Gastroesophageal sphincter (tissue), 4 donors: ENCODE results near the gene OR6K6. TPM values are rescaled to one million over a fixed set of nuclear protein-coding genes. Genes with fewer than 3 reads are reported as not detected.

Experiments
- ATAC-seq: fragments of 150-250 bp; one replicate; pipeline ENCODE4 v1.9.1; 2016; ENCODE audit warnings: mild to moderate bottlenecking, moderate library complexity
- H3K27ac ChIP-seq, 4 donors: fragments of 200-600 bp; sonication (generic) in 3 of 4; 1 replicate in 3 of 4; 2 replicates in 1 of 4; pipeline ENCODE4 v1.5.1; 2016 to 2019
- H3K27me3 ChIP-seq: fragments of 200-600 bp; sonication (generic); one replicate; pipeline ENCODE4 v1.5.1; 2019
- H3K36me3 ChIP-seq, 2 donors: fragments of 200-600 bp; sonication (generic); one replicate each; pipeline ENCODE4 v1.5.1; 2019; ENCODE audit warnings: control low read depth in 1 of 2
- H3K4me1 ChIP-seq, 3 donors: fragments of 200-600 bp; sonication (generic); 1 replicate in 2 of 3; 2 replicates in 1 of 3; pipeline ENCODE4 v1.5.1; 2016 to 2019; ENCODE audit warnings: control low read depth in 2 of 3
- H3K4me3 ChIP-seq, 2 donors: fragments of 200-600 bp; sonication (generic); one replicate each; pipeline ENCODE4 v1.5.1; 2019; ENCODE audit warnings: mild to moderate bottlenecking in 1 of 2, moderate library complexity in 1 of 2
- H3K9me3 ChIP-seq, 3 donors: fragments of 200-600 bp; sonication (generic); one replicate each; pipeline ENCODE4 v1.5.1; 2017 to 2019; ENCODE audit warnings: control low read depth in 2 of 3
- EP300 ChIP-seq: sonication (generic); formaldehyde crosslinking; IDR thresholded peaks from one replicate; pipeline ENCODE4 v1.6.1; 2017; ENCODE audit warnings: antibody characterized with exemption, mild to moderate bottlenecking
- POLR2A ChIP-seq, 2 donors: fragments of 450-650 bp; IDR thresholded peaks; one replicate each; pipeline ENCODE4 v1.6.1; 2017; ENCODE audit warnings: antibody characterized with exemption in 2 of 2, mild to moderate bottlenecking in 2 of 2, moderate library complexity in 1 of 2
- POLR2AphosphoS5 ChIP-seq: sonication (generic); formaldehyde crosslinking; IDR thresholded peaks from one replicate; pipeline ENCODE4 v1.6.1; 2017; ENCODE audit warnings: antibody characterized with exemption
- whole genome bisulfite sequencing, 2 donors: methylation state at CpG; one replicate each; pipeline ENCODE4 v1.1.5; 2018; ENCODE audit warnings: low coverage in 1 of 2; 5-methylcytosine and 5-hydroxymethylcytosine counted together
- total RNA-seq, 4 donors: library from RNA; depleted of rRNA; stranded (reverse); fragments of >200 nt; gene quantifications; one replicate each; pipeline ENCODE4 v1.1.0, GENCODE V29; 2016
- TF ChIP-seq, protein P1 (sequence below), 4 experiments: fragments of 200-600 bp in 2 of 4; fragments of 450-650 bp in 2 of 4; sonication (generic) in 1 of 4; IDR thresholded peaks; one replicate each; pipeline ENCODE4 v1.5.1; 2017 to 2019; ENCODE audit warnings: antibody characterized with exemption in 4 of 4, mild to moderate bottlenecking in 2 of 4, moderate library complexity in 2 of 4

Gene OR6K6
- total RNA-seq, 4 donors from 2014 or later, result not detected

DNA sequence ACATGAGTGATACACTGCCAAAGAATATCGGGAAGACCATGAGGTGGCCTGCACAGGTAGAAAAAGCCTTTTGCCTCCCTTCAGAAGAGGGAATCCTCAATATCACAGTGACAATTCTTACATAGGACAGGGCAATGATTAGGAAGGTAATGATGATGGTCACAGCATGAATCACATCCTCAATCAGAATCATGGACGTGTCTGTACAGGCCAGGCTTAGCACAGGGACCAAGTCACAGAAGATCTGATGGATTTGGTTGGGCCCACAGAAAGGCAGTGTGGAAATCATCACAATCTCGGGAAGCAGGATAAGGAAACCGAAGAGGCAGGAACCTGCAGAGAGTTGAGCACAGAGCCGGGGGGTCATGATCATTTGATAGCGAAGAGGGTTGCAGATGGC lies 37.2 kb upstream of the OR6K6 start:
- Histone ChIP-seq H3K9me3 (no peaks in the 10 kb centered on the region), H3K4me1 (no peaks in the 10 kb centered on the region), H3K27me3 (no peaks in the 10 kb centered on the region), H3K36me3 (no peaks in the 10 kb centered on the region), H3K27ac (no peak overlapping the region), H3K4me3 (no peak overlapping the region)
- WGBS, 2 donors, result 66 to 82% methylated on average over 6 of the region's 6 CpGs
- no peak for TF ChIP-seq POLR2A (IDR thresholded peaks at IDR 0.05)
- no peak for TF ChIP-seq EP300
- TF ChIP-seq POLR2AphosphoS5, result no peak
- TF ChIP-seq, protein P1, sequence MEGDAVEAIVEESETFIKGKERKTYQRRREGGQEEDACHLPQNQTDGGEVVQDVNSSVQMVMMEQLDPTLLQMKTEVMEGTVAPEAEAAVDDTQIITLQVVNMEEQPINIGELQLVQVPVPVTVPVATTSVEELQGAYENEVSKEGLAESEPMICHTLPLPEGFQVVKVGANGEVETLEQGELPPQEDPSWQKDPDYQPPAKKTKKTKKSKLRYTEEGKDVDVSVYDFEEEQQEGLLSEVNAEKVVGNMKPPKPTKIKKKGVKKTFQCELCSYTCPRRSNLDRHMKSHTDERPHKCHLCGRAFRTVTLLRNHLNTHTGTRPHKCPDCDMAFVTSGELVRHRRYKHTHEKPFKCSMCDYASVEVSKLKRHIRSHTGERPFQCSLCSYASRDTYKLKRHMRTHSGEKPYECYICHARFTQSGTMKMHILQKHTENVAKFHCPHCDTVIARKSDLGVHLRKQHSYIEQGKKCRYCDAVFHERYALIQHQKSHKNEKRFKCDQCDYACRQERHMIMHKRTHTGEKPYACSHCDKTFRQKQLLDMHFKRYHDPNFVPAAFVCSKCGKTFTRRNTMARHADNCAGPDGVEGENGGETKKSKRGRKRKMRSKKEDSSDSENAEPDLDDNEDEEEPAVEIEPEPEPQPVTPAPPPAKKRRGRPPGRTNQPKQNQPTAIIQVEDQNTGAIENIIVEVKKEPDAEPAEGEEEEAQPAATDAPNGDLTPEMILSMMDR (IDR thresholded peaks at IDR 0.05), result no peak
- ATAC-seq, result no peak

DNA sequence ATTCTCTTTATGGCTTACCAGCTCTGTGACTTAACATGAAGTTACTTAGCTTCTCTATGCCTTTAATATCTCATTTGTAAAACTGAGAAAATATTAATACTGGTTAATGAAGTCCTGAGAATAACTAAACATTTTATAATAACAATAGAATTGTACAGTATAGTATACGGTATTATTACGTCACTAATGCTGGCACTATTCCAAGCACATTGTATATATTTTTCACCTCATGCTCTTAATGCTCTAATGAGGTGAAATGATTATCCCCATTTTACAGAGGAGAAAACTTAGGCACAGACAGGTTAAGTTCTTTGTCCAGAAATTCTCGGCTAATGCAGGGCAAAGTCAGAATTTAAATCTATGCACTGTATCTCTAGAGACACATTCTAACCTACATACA lies 34.9 kb upstream of the OR6K6 start:
- Histone ChIP-seq H3K27me3 (no peaks in the 10 kb centered on the region), H3K4me1 (no peaks in the 10 kb centered on the region), H3K36me3 (no peaks in the 10 kb centered on the region), H3K27ac (no peak overlapping the region), H3K9me3 (no peaks in the 10 kb centered on the region), H3K4me3 (no peak overlapping the region)
- no peak for ATAC-seq
- no peak for TF ChIP-seq POLR2A (IDR thresholded peaks at IDR 0.05)
- TF ChIP-seq EP300, result no peak
- TF ChIP-seq, protein P1 (IDR thresholded peaks at IDR 0.05), result no peak
- no peak for TF ChIP-seq POLR2AphosphoS5
- 31 to 42% methylated on average over 3 of the region's 3 CpGs for WGBS, 2 donors

DNA sequence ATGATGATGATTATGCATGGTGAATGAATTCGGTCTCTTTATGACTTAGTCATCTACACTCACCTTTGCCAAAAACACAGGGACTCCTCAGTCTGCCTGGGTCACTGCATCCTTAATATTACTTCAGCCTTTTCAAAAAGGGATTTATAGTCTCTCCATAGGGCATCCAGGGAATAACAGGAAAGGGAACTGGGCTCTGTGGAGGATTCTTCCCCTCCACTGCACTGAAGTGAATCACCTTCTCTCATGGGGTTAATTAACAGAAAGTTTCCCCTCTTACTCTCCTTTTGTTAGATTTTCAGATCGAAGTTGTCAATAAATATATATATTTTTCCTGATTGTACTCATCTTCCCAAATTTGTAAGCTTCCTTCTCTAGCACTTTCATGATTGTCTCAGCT lies 33.9 kb upstream of the OR6K6 start, which contains the start of gene OR6K3:
OR6K3 (minus strand) TSS at position 101 of the 400 bp plus-strand sequence. CDS start 2,605 bp downstream, outside the sequence.
- H3K27me3 ChIP-seq, result no peaks in the 10 kb centered on the region
- H3K27ac ChIP-seq, result no peak within 1 kb of the TSS
- H3K4me3 ChIP-seq, result no peak within 1 kb of the TSS
- no peak for ATAC-seq
- H3K4me1 ChIP-seq, result no peaks in the 10 kb centered on the region
- no peak for TF ChIP-seq POLR2A (IDR thresholded peaks at IDR 0.05)
- TF ChIP-seq, protein P1 (IDR thresholded peaks at IDR 0.05), result no peak
- no peak for TF ChIP-seq POLR2AphosphoS5
- no peak for TF ChIP-seq EP300
- H3K36me3 ChIP-seq, result no peaks in the 10 kb centered on the region
- WGBS, 2 donors, result 72 to 83% methylated on average over 2 of the region's 2 CpGs
- H3K9me3 ChIP-seq, result no peaks in the 10 kb centered on the region

DNA sequence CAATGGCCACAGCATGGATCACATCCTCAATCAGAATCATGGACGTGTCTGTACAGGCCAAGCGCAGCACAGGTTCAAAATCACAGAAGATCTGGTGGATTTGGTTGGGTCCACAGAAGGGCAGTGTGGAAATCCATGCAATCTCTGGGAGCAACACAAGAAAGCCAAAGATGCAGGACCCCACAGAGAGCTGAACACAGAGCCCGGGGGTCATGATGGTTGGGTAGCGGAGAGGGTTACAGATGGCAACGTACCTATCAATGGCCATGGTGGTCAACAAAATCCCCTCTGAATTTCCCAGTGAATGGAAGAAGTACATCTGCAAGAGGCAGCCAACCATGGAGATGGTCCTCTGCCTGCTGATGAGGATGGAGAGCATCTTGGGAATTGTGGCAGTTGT lies 30.1 kb upstream of the OR6K6 start:
- Histone ChIP-seq H3K27me3 (no peaks in the 10 kb centered on the region), H3K27ac (no peak overlapping the region), H3K4me3 (no peak overlapping the region), H3K9me3 (no peaks in the 10 kb centered on the region), H3K4me1 (no peaks in the 10 kb centered on the region), H3K36me3 (no peaks in the 10 kb centered on the region)
- TF ChIP-seq EP300 (no peak), POLR2A (IDR thresholded peaks at IDR 0.05) (no peak), POLR2AphosphoS5 (no peak)
- TF ChIP-seq, protein P1 (IDR thresholded peaks at IDR 0.05), result no peak
- 89 to 92% methylated on average over 4 to 5 of the region's 5 CpGs for WGBS, 2 donors
- no peak for ATAC-seq

DNA sequence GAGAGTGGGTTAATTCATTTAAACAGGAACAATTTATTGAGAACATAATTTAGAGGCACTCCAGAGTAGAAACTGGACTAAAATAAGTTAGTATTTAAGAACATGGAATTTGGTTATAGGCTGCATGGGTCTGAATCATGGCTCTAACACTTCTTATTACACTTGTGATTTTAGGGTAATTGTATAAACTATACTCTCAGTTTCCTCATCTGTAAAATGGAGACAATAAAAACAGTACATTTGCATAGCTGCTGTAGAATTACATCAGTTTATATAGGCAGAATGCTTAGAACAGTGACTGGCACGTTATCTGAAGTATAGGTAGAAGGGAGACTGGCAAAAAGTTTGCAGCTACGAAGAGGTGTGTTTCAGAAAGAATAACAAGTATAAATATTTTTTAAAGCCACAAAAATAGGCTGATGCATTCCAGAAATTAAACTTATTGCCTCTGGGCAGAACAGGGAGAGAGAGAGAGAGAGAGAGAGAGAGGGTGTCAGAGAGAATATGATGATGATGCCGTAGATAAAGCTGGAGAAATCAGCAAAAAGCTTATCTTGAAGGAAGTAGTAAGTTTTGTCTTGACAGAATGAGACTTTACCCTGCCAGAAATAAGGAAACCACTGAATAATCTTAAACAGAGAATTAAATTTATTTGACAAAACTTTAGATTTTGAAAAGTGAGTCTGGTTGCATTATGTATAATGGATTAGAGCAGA lies 25.9 kb upstream of the OR6K6 start:
- no peak for ATAC-seq
- Histone ChIP-seq H3K27me3 (no peaks in the 10 kb centered on the region), H3K36me3 (no peaks in the 10 kb centered on the region), H3K9me3 (no peaks in the 10 kb centered on the region), H3K27ac (no peak overlapping the region), H3K4me3 (no peak overlapping the region), H3K4me1 (no peaks in the 10 kb centered on the region)
- TF ChIP-seq, protein P1 (IDR thresholded peaks at IDR 0.05), result no peak
- TF ChIP-seq EP300 (no peak), POLR2AphosphoS5 (no peak), POLR2A (IDR thresholded peaks at IDR 0.05) (no peak)
- 59 to 62% methylated on average over 3 of the region's 3 CpGs for WGBS, 2 donors
